ENCODE data around the gene NPM1.
A peak's percentile ranks its signal among the peaks of the same experiment; 100 is the strongest.

The NPM1 gene, protein sequence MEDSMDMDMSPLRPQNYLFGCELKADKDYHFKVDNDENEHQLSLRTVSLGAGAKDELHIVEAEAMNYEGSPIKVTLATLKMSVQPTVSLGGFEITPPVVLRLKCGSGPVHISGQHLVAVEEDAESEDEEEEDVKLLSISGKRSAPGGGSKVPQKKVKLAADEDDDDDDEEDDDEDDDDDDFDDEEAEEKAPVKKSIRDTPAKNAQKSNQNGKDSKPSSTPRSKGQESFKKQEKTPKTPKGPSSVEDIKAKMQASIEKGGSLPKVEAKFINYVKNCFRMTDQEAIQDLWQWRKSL

DNA sequence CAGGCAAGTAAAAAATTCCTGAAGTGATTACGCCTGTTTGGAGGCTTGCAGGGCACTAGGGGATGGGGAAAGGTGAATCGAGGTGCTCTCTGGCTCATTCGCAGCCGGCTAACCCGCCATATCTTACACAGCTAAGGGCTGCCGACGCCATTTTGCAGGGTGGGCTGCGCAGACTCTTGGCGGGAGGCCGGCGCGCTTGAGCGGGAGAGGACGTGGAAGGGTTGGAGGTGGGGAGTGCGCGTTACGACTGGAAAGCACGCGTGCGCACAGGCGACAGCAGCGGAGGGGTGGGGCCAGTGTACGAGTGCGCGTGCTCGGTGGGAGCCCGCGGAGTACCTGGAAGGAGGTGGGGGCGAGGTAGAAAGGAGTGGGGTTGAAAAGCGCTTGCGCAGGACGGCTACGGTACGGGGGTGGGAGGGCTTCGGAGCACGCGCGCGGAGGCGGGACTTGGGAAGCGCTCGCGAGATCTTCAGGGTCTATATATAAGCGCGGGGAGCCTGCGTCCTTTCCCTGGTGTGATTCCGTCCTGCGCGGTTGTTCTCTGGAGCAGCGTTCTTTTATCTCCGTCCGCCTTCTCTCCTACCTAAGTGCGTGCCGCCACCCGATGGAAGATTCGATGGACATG lies at the start of gene NPM1:
TSS of gene NPM1 (plus strand) at position 505 of the 625 bp plus-strand sequence. CDS start at position 605, 100 bp downstream.
- peak; percentile 99 for DNase-seq (ENCODE audit: low spot score)
- TF ChIP-seq, protein P1, sequence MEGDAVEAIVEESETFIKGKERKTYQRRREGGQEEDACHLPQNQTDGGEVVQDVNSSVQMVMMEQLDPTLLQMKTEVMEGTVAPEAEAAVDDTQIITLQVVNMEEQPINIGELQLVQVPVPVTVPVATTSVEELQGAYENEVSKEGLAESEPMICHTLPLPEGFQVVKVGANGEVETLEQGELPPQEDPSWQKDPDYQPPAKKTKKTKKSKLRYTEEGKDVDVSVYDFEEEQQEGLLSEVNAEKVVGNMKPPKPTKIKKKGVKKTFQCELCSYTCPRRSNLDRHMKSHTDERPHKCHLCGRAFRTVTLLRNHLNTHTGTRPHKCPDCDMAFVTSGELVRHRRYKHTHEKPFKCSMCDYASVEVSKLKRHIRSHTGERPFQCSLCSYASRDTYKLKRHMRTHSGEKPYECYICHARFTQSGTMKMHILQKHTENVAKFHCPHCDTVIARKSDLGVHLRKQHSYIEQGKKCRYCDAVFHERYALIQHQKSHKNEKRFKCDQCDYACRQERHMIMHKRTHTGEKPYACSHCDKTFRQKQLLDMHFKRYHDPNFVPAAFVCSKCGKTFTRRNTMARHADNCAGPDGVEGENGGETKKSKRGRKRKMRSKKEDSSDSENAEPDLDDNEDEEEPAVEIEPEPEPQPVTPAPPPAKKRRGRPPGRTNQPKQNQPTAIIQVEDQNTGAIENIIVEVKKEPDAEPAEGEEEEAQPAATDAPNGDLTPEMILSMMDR (IDR thresholded peaks at IDR 0.05; ENCODE audit: extremely low read depth, insufficient read depth, missing control alignments): no peak
- in situ Hi-C loops (cut with MboI; ENCODE audit: low pct_unique_long_range_greater_than_20kb, low sequenced_read_pairs, unreplicated experiment): no loop called here

DNA sequence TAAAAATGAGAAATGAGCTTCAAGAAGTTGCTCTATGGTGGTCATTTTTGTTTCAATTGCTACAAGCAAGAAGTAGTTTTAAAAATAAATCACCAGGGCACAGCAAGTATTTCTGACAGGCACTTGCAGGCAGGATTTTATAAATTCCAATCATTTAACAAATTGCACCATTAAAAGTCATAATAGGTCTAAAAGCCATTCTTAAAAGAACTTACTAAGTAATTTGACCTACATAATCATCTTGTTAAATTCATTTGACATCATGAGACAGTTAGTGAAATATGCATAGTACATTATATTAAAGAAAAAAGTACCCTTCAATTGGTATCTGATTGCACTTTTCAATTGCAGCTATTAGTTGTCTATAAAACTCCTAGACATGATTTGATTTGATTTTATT lies 47.6 kb upstream of the NPM1 start:
- DNase-seq (ENCODE audit: low spot score): no peak
- in situ Hi-C loops (cut with MboI; ENCODE audit: low pct_unique_long_range_greater_than_20kb, low sequenced_read_pairs, unreplicated experiment): loop anchor here (25.0 kb wide), 1 partner anchor 603 kb away; no protein-coding TSS in a partner anchor
- TF ChIP-seq, protein P1 (IDR thresholded peaks at IDR 0.05; ENCODE audit: extremely low read depth, insufficient read depth, missing control alignments): no peak

DNA sequence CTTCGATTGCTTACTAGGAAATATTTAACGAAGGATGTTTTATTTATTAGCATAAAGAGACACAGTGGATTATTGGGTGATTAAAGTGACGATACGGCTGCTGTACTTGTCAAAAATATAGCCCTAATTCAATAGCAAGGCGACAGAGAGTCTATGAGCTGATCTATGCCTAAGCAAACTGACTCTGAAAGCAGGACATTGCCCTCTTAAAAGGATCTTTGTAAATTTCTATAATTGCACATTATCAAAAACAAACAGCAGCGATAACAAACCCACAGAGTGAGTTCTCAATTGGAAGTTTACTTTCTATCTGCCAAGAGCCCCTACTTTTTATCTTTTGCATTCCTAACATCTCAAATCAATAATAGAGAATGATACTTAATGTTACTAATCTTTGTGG lies 47.2 kb upstream of the NPM1 start:
- DNase-seq (ENCODE audit: low spot score): no peak
- in situ Hi-C loops (cut with MboI; ENCODE audit: low pct_unique_long_range_greater_than_20kb, low sequenced_read_pairs, unreplicated experiment): loop anchor here (25.0 kb wide), 1 partner anchor 603 kb away; no protein-coding TSS in a partner anchor
- TF ChIP-seq, protein P1 (IDR thresholded peaks at IDR 0.05; ENCODE audit: extremely low read depth, insufficient read depth, missing control alignments): no peak

DNA sequence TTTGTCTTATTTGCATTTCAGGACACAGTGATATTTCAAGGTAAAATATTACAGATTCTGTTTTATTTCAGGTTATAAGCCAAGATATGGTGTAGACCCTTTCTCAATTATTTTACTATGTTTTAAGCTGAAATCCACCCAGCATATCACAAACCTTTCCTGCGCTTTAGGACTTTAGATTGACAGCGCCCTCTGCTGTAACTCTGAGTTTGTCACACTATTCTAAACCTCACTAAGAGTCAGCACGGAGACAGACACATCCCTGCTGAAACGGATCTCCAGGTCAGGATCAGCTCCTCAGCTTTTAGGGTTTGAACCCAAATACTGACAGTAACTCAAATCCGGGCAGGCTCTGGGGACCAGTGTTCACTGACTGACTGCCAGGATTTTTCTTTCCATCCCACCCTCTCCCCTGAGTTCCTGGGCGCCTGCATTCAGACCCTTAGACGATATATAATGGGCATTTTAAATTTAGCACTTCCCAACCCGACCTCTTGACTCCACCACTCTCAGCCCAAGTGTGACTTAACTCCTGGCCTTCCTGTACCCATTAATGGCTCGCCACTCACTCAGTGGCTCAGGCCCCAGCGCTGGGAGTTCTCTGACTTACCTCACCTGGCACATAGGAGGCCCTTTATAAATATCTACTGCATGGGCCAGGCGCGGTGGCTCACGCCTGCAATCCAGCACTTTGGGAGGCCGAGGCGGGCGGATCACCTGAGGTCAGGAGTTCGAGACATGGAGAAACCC lies 45.1 kb upstream of the NPM1 start:
- peak; percentile 41 for DNase-seq (ENCODE audit: low spot score)
- TF ChIP-seq, protein P1 (IDR thresholded peaks at IDR 0.05; ENCODE audit: extremely low read depth, insufficient read depth, missing control alignments): peak; percentile 69
- in situ Hi-C loops (cut with MboI; ENCODE audit: low pct_unique_long_range_greater_than_20kb, low sequenced_read_pairs, unreplicated experiment): loop anchor here (25.0 kb wide), 1 partner anchor 605 kb away; no protein-coding TSS in a partner anchor

DNA sequence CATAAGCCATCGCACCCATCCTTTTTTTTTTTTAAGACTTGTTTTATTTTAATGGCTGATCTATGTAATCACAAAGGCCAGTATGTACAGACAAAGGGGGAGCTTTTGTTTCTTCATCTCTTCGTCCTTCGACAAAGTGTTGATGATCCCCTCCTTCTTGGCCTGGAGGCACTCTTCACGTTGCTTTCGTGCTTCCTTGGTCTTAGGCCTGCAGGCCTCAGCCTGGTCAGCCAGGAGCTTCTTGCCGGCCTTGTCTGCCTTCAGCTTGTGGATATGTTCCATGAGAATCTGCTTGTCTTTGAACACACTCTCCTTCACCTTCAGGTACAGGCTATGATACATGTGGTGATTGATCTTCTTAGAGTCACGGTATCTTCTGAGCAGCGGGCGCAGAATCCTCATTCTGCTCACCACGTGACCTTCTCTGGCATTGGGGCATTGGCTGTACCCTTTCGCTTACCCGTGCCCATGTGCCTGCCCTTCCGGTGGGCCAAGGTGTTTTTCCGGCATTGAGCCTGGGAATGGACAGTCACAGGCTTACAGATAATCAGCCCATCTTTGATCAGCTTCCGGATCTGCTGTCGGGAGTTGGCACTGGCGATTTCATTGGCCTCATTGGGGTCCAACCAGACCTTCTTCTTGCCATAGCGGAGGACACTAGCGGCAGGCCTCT lies 42.6 kb upstream of the NPM1 start:
- DNase-seq (ENCODE audit: low spot score): no peak
- in situ Hi-C loops (cut with MboI; ENCODE audit: low pct_unique_long_range_greater_than_20kb, low sequenced_read_pairs, unreplicated experiment): loop anchor here (25.0 kb wide), 1 partner anchor 608 kb away; no protein-coding TSS in a partner anchor
- TF ChIP-seq, protein P1 (IDR thresholded peaks at IDR 0.05; ENCODE audit: extremely low read depth, insufficient read depth, missing control alignments): no peak

DNA sequence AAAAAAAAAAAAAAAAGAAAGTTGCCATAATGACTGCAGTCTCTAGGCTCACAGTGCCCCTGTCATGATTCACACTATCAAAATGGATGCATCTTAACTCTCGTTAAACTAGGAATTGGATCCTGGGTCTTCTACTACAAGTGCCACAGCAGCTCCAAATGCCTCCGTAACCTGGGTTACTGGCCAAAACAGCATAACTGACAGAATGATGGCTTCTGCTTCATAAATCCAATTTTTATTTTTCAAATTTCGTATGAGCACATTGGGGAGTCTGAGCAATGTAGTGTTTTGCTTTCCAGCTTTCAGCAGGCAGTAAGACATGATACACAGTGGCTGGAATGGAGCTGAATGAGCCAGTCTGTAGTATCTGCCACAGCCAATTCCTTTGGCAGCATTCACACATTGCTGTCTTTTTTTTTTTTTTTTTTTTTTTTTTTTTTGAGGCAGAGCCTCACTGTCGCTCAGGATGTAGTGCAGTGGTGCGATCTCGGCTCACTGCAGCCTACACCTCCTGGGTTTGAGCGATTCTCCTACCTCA lies 36.0 kb upstream of the NPM1 start:
- TF ChIP-seq, protein P1 (IDR thresholded peaks at IDR 0.05; ENCODE audit: extremely low read depth, insufficient read depth, missing control alignments): no peak
- in situ Hi-C loops (cut with MboI; ENCODE audit: low pct_unique_long_range_greater_than_20kb, low sequenced_read_pairs, unreplicated experiment): no loop called here
- DNase-seq (ENCODE audit: low spot score): no peak

Measured in GM13977 (cell line).